Hepatocyte (in vitro differentiated cells): ENCODE data around the gene RMP24.

Experiments used
- CTCF ChIP-seq: fragments of 200-600 bp; sonication (generic); IDR thresholded peaks from 2 replicates; pipeline ENCODE4 v1.5.1; 2016; ENCODE audit warnings: antibody characterized with exemption, mild to moderate bottlenecking; ENCODE audit not compliant: poor library complexity
- EZH2 ChIP-seq: fragments of 200-600 bp; sonication (generic); IDR thresholded peaks from 2 replicates; pipeline ENCODE4 v1.6.1; 2016; ENCODE audit warnings: antibody characterized with exemption, mild to moderate bottlenecking, borderline replicate concordance
- EZH2phosphoT487 ChIP-seq: fragments of 200-600 bp; sonication (generic); IDR thresholded peaks from one replicate; pipeline ENCODE4 v1.6.1; 2018; ENCODE audit warnings: antibody characterized with exemption, mild to moderate bottlenecking, low read depth, moderate library complexity; ENCODE audit not compliant: unreplicated experiment, severe bottlenecking

GRCh38 chr18:35939138-35939537 lies 33.3 kb upstream of the RMP24 start:
- TF ChIP-seq CTCF (no peak), EZH2 (no peak), EZH2phosphoT487 (no peak)
